ENCODE data around the gene OSGEP.

- TF ChIP-seq CTCF (IDR thresholded peaks at IDR 0.05; ENCODE audit: low read depth, low read length) (no peak), POLR2A (IDR thresholded peaks at IDR 0.05; ENCODE audit: extremely low read depth, insufficient read length) (peak; percentile 47)
Observed at GRCh38 chr14:20489093-20489994, 34.7 kb upstream of the OSGEP start.

Data from NB4 (cell line).